Measurements from ENCODE around the gene NCEH1. TPM values are rescaled to one million over a fixed set of nuclear protein-coding genes. Genes with fewer than 3 reads are reported as not detected.
A peak's percentile ranks its signal among the peaks of the same experiment; 100 is the strongest.

NCEH1 gene
- total and polyA plus RNA-seq, 7 donors, result 1.6 to 12.8 (median 3.2) TPM

GRCh38 chr3:172609750-172610149, 101.1 kb downstream of the NCEH1 start:
- WGBS, 2 donors, result 96 to 98% methylated on average over 6 of the region's 6 CpGs
- intact Hi-C loops (cut with DNase I), result no loop called here
- Histone ChIP-seq H3K4me1 (peaks cover 0 to 3% (median 0%) of the 10 kb centered on the region in 4 donors), H3K9me3 (no peaks in the 10 kb centered on the region), H3K27me3 (no peaks in the 10 kb centered on the region), H3K4me3 (no peak overlapping the region), H3K36me3 (no peaks in the 10 kb centered on the region), H3K27ac (peak overlapping the region in 1 of 4 donors; percentile 37)
- no peak for DNase-seq
- TF ChIP-seq POLR2A (IDR thresholded peaks at IDR 0.05), result no peak
- TF ChIP-seq POLR2AphosphoS5 (IDR thresholded peaks at IDR 0.05), result no peak
- TF ChIP-seq, protein P1, sequence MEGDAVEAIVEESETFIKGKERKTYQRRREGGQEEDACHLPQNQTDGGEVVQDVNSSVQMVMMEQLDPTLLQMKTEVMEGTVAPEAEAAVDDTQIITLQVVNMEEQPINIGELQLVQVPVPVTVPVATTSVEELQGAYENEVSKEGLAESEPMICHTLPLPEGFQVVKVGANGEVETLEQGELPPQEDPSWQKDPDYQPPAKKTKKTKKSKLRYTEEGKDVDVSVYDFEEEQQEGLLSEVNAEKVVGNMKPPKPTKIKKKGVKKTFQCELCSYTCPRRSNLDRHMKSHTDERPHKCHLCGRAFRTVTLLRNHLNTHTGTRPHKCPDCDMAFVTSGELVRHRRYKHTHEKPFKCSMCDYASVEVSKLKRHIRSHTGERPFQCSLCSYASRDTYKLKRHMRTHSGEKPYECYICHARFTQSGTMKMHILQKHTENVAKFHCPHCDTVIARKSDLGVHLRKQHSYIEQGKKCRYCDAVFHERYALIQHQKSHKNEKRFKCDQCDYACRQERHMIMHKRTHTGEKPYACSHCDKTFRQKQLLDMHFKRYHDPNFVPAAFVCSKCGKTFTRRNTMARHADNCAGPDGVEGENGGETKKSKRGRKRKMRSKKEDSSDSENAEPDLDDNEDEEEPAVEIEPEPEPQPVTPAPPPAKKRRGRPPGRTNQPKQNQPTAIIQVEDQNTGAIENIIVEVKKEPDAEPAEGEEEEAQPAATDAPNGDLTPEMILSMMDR (IDR thresholded peaks at IDR 0.05), result no peak
- no peak for TF ChIP-seq EP300 (IDR thresholded peaks at IDR 0.05)

DNA sequence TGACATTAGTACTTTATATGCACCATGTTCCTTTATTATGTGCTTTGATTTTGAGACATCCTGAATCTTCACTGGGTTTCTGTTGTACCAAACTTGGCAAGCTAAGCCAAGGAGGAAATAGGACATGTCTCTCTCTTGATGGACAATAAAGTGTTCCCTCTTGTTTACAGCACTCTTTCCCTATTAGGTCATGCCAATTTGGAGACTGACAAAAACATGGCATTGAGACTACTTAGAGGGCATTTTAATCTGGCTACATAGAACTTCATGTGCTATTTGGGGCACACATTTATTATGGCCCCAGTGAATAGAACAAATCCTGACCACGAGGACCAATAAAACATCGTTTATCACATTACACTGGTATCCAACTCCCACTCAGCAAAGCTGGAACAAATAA, 102.3 kb downstream of the NCEH1 start:
- 37 to 62% methylated on average over 2 of the region's 2 CpGs for WGBS, 2 donors
- TF ChIP-seq POLR2AphosphoS5 (IDR thresholded peaks at IDR 0.05) (peak in 1 of 4 donors; percentile 16), EP300 (IDR thresholded peaks at IDR 0.05) (no peak)
- H3K27ac ChIP-seq, result peak overlapping the region in 1 of 4 donors; percentile 22

GRCh38 chr3:172607305-172608121, 103.4 kb downstream of the NCEH1 start:
- intact Hi-C loops (cut with DNase I), result no loop called here
- peak overlapping the region in 3 of 4 donors; percentile 8 to 37 (median 18) for H3K27ac ChIP-seq
- H3K27me3 ChIP-seq, result no peaks in the 10 kb centered on the region
- H3K4me1 ChIP-seq, result peaks cover 0 to 3% (median 0%) of the 10 kb centered on the region in 4 donors
- no peak for DNase-seq
- no peaks in the 10 kb centered on the region for H3K9me3 ChIP-seq
- H3K36me3 ChIP-seq, result no peaks in the 10 kb centered on the region
- 71 to 73% methylated on average over 2 of the region's 2 CpGs for WGBS, 2 donors
- TF ChIP-seq, protein P1 (IDR thresholded peaks at IDR 0.05), result no peak
- TF ChIP-seq POLR2A (IDR thresholded peaks at IDR 0.05), result no peak
- TF ChIP-seq POLR2AphosphoS5 (IDR thresholded peaks at IDR 0.05), result no peak
- no peak for TF ChIP-seq EP300 (IDR thresholded peaks at IDR 0.05)
- H3K4me3 ChIP-seq, result no peak overlapping the region

More for the DNA sequence above, 102.3 kb downstream of the NCEH1 start:
- Histone ChIP-seq H3K4me3 (no peak overlapping the region), H3K36me3 (no peaks in the 10 kb centered on the region), H3K4me1 (peaks cover 0 to 3% (median 0%) of the 10 kb centered on the region in 4 donors), H3K27me3 (no peaks in the 10 kb centered on the region), H3K9me3 (no peaks in the 10 kb centered on the region)
- no peak for DNase-seq
- intact Hi-C loops (cut with DNase I), result no loop called here

DNA sequence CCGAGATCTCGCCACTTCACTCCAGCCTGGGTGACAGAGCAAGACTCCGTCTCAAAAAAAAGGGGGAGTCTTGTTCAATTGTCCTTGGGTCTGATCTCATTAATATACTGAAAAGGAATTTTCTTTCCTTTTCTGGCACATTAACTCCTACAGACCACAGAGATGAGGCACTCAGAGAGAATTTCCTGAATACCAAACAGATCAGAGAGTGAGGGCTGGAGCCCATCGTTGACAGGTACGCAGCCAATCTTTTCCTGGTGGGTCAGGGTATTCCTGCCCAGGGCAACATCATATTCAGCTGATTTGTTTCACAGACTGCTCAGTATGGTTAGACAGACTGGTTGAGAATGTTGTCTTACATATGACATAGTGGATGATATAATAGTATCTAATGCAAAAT, 104.8 kb downstream of the NCEH1 start:
- intact Hi-C loops (cut with DNase I), result no loop called here
- TF ChIP-seq POLR2AphosphoS5 (IDR thresholded peaks at IDR 0.05), result no peak
- TF ChIP-seq, protein P1 (IDR thresholded peaks at IDR 0.05), result no peak
- no peak for TF ChIP-seq POLR2A (IDR thresholded peaks at IDR 0.05)
- TF ChIP-seq EP300 (IDR thresholded peaks at IDR 0.05), result no peak
- Histone ChIP-seq H3K4me1 (peaks cover 0 to 3% (median 0%) of the 10 kb centered on the region in 4 donors), H3K27me3 (no peaks in the 10 kb centered on the region), H3K9me3 (no peaks in the 10 kb centered on the region), H3K4me3 (no peak overlapping the region), H3K36me3 (no peaks in the 10 kb centered on the region), H3K27ac (no peak overlapping the region)
- DNase-seq, result no peak
- 91 to 96% methylated on average over 5 of the region's 5 CpGs for WGBS, 2 donors

- Histone ChIP-seq H3K27ac (no peak overlapping the region), H3K36me3 (no peaks in the 10 kb centered on the region), H3K4me3 (no peak overlapping the region), H3K27me3 (no peaks in the 10 kb centered on the region), H3K4me1 (peaks cover 0 to 3% (median 0%) of the 10 kb centered on the region in 4 donors), H3K9me3 (no peaks in the 10 kb centered on the region)
- 93 to 95% methylated on average over 3 of the region's 3 CpGs for WGBS, 2 donors
- TF ChIP-seq POLR2A (IDR thresholded peaks at IDR 0.05) (no peak), EP300 (IDR thresholded peaks at IDR 0.05) (no peak), POLR2AphosphoS5 (IDR thresholded peaks at IDR 0.05) (no peak)
- TF ChIP-seq, protein P1 (IDR thresholded peaks at IDR 0.05), result no peak
- intact Hi-C loops (cut with DNase I), result no loop called here
- DNase-seq, result no peak
Measured at GRCh38 chr3:172604895-172605646, 105.8 kb downstream of the NCEH1 start.

Measured in sigmoid colon (tissue), 7 donors.